Stomach (tissue), 4 donors: Measurements from ENCODE around the gene IL36RN.

Experiments used
- POLR2A ChIP-seq, 4 donors: fragments of 450-650 bp; IDR thresholded peaks; one replicate each; pipeline ENCODE4 v1.6.1; 2016; ENCODE audit warnings: antibody characterized with exemption in 4 of 4, control low read depth in 2 of 4, mild to moderate bottlenecking in 1 of 4, moderate library complexity in 1 of 4
- TF ChIP-seq, protein P1 (sequence below), 7 experiments: fragments of 450-650 bp in 4 of 7; fragments of 200-600 bp in 3 of 7; sonication (generic) in 3 of 7; IDR thresholded peaks; one replicate each; pipeline ENCODE4 v1.5.1; 2016 to 2019; ENCODE audit warnings: antibody characterized with exemption in 7 of 7, control low read depth in 2 of 7, mild to moderate bottlenecking in 1 of 7

- no peak for TF ChIP-seq POLR2A (IDR thresholded peaks at IDR 0.05)
- TF ChIP-seq, protein P1, sequence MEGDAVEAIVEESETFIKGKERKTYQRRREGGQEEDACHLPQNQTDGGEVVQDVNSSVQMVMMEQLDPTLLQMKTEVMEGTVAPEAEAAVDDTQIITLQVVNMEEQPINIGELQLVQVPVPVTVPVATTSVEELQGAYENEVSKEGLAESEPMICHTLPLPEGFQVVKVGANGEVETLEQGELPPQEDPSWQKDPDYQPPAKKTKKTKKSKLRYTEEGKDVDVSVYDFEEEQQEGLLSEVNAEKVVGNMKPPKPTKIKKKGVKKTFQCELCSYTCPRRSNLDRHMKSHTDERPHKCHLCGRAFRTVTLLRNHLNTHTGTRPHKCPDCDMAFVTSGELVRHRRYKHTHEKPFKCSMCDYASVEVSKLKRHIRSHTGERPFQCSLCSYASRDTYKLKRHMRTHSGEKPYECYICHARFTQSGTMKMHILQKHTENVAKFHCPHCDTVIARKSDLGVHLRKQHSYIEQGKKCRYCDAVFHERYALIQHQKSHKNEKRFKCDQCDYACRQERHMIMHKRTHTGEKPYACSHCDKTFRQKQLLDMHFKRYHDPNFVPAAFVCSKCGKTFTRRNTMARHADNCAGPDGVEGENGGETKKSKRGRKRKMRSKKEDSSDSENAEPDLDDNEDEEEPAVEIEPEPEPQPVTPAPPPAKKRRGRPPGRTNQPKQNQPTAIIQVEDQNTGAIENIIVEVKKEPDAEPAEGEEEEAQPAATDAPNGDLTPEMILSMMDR (IDR thresholded peaks at IDR 0.05): no peak
Measured at GRCh38 chr2:113015042-113015441, 44.0 kb upstream of the IL36RN start.
